HFFc6 (cell line): ENCODE data around the gene PXT1. TPM values are rescaled to one million over a fixed set of nuclear protein-coding genes. Genes with fewer than 3 reads are reported as not detected.

ENCODE experiments used
- DNase-seq: peaks from one replicate; pipeline ENCODE4 v3.0.0-alpha.2; 2018
- H3K27ac Mint-ChIP-seq: 2 replicates; pipeline ENCODE4 v1.8.0; 2020; ENCODE audit warnings: mild to moderate bottlenecking, mixed read lengths
- H3K27me3 Mint-ChIP-seq: 2 replicates; pipeline ENCODE4 v1.8.0; 2021; ENCODE audit warnings: mild to moderate bottlenecking, moderate library complexity, mixed read lengths; ENCODE audit not compliant: insufficient read depth
- H3K36me3 Mint-ChIP-seq: 2 replicates; pipeline ENCODE4 v1.8.0; 2021; ENCODE audit warnings: low read depth, mixed read lengths
- H3K4me1 Mint-ChIP-seq: 2 replicates; pipeline ENCODE4 v1.8.0; 2020; ENCODE audit warnings: low read depth, mixed read lengths
- H3K4me3 Mint-ChIP-seq: 2 replicates; pipeline ENCODE4 v1.8.0; 2020; ENCODE audit warnings: mild to moderate bottlenecking, moderate library complexity, mixed read lengths
- H3K9me3 Mint-ChIP-seq: 2 replicates; pipeline ENCODE4 v1.8.0; 2020; ENCODE audit warnings: mild to moderate bottlenecking, mixed read lengths
- total RNA-seq, 6 experiments: library from RNA; stranded (reverse); fragmentation: NEBNext Ultra II Directional; extraction: Animal tissue kit (Norgen Biotek cat#: 25700); gene quantifications; 2 replicates in 1 of 6; 3 replicates in 5 of 6; pipeline ENCODE4 v1.2.3, GENCODE V29; 2021
- TF ChIP-seq, protein P1 (sequence below): fragments of 200-600 bp; sonication (generic); IDR thresholded peaks from 2 replicates; pipeline ENCODE4 v1.5.0; 2021; ENCODE audit warnings: antibody characterized with exemption, mild to moderate bottlenecking

Gene PXT1
- total RNA-seq, 6 experiments from 2014 or later = 0.09 to 0.12 (median 0.09) TPM; not detected in 3

- Mint-ChIP-seq H3K36me3 (no peaks in the 10 kb centered on the region; the same call in 1 of the 2 replicates), H3K4me3 (peak within 1 kb of the TSS; percentile 94), H3K27ac (peak within 1 kb of the TSS; percentile 52), H3K4me1 (peaks cover 26% of the 10 kb centered on the region), H3K9me3 (no peaks in the 10 kb centered on the region), H3K27me3 (peaks cover 29% of the 10 kb centered on the region)
- no peak for DNase-seq
- TF ChIP-seq, protein P1, sequence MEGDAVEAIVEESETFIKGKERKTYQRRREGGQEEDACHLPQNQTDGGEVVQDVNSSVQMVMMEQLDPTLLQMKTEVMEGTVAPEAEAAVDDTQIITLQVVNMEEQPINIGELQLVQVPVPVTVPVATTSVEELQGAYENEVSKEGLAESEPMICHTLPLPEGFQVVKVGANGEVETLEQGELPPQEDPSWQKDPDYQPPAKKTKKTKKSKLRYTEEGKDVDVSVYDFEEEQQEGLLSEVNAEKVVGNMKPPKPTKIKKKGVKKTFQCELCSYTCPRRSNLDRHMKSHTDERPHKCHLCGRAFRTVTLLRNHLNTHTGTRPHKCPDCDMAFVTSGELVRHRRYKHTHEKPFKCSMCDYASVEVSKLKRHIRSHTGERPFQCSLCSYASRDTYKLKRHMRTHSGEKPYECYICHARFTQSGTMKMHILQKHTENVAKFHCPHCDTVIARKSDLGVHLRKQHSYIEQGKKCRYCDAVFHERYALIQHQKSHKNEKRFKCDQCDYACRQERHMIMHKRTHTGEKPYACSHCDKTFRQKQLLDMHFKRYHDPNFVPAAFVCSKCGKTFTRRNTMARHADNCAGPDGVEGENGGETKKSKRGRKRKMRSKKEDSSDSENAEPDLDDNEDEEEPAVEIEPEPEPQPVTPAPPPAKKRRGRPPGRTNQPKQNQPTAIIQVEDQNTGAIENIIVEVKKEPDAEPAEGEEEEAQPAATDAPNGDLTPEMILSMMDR = no peak
Observed at GRCh38 chr6:36387440-36388303, 55.0 kb downstream of the PXT1 start, which contains the start of gene ETV7. TSS of gene ETV7 (minus strand) at chr6:36387669. CDS start at chr6:36387541, 128 bp downstream.

DNA sequence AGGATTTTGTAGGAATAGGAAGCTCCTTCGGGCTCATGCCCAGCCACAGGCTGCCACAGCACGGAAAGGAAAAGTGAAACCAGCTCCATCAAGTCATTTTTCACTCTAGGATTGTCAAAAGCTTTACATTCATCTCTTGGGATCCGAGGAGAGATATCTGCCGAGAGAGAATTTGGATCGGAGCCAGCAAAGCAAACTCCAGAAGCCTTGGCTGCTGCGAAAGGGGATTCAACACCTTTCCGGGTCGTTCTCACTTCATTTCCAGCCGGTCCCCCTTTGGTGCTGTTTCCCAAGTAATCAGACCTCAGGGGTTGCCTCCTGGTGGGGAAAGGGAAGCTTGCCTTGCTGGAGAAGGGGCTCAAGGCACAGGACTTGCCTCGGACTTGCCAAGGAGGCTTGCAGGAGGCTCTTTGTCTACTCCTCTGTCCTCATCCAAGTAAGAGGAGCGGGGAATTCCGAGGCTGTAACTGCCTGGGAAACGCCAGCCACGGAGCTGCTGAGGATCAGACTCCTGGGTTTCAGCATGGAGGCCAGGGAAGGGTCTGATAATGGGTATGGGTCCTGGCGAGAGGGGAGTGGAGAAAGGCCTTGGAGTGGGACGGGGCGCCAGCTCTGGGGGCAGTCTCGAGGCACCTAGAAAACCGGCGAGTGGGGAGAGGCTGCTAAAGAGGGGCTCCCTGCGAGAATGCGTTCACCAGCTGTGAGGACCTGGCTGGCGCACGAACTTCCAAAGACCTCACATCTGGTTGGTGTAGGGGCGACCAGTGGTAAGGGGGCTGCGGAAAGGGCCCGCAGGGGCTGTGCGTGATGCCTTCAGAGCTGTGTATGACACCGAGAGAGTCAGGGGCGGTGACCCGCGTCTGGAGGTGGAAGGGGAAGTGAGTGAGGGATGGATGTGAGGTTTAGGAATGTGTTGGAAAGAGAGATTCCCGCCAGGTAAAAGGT, 55.9 kb downstream of the PXT1 start:
- no peaks in the 10 kb centered on the region; the same call in 1 of the 2 replicates for H3K36me3 Mint-ChIP-seq
- DNase-seq = peak; percentile 8
- peaks cover 26% of the 10 kb centered on the region for H3K4me1 Mint-ChIP-seq
- H3K9me3 Mint-ChIP-seq = no peaks in the 10 kb centered on the region
- TF ChIP-seq, protein P1 = peak; percentile 16; the same call in 1 of the 2 replicates
- H3K27ac Mint-ChIP-seq = peak overlapping the region; percentile 52
- H3K27me3 Mint-ChIP-seq = peaks cover 28% of the 10 kb centered on the region
- peak overlapping the region; percentile 94 for H3K4me3 Mint-ChIP-seq

DNA sequence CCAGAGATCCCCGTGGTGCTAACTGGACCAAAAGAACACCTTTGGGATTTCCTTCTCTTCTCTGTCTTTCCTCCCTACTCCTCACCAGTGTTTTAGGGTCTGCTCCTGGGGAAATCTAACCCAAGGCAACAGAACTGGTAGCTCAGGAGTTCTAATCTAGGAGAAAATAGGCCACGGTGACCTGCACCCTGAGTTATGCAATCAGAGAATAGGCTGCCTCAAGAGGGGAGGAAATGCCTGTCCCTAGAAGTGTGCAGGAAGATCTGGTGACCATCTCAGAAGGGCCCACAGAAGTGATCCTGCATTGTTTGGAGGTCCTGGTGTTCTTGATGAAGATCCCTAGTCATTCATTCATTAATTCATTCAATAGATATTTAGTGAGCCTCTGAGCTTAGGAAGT, 58.6 kb downstream of the PXT1 start:
- DNase-seq = no peak
- no peak overlapping the region for H3K4me3 Mint-ChIP-seq
- H3K27me3 Mint-ChIP-seq = peaks cover 31% of the 10 kb centered on the region
- H3K9me3 Mint-ChIP-seq = no peaks in the 10 kb centered on the region
- H3K27ac Mint-ChIP-seq = no peak overlapping the region
- H3K36me3 Mint-ChIP-seq = no peaks in the 10 kb centered on the region; the same call in 1 of the 2 replicates
- peaks cover 26% of the 10 kb centered on the region for H3K4me1 Mint-ChIP-seq
- TF ChIP-seq, protein P1 = no peak

GRCh38 chr6:36383606-36384005, 59.0 kb downstream of the PXT1 start:
- no peaks in the 10 kb centered on the region for H3K9me3 Mint-ChIP-seq
- TF ChIP-seq, protein P1 = no peak
- peaks cover 26% of the 10 kb centered on the region for H3K4me1 Mint-ChIP-seq
- H3K27me3 Mint-ChIP-seq = peaks cover 31% of the 10 kb centered on the region
- no peak overlapping the region for H3K27ac Mint-ChIP-seq
- H3K4me3 Mint-ChIP-seq = no peak overlapping the region
- no peak for DNase-seq
- H3K36me3 Mint-ChIP-seq = no peaks in the 10 kb centered on the region; the same call in 1 of the 2 replicates

DNA sequence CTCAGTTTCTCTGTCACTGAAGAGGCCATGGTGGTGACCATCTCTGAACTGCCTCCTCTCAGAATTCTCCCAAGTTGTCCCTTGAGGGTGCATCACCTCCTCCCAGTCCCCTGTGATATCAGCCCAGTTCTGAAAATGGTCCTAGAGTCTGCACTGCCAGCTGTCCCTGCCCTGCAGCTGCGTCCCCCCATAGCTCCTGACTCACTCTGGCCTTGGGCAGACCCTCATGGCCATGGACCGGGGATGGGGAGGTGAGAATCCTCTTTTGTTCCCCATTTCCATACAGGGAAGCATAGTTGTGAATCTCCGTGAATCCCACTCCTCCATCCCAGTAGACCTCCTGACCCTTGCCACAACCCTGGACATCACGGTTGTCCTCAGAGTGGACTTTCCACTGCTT, 59.7 kb downstream of the PXT1 start:
- H3K9me3 Mint-ChIP-seq = no peaks in the 10 kb centered on the region
- no peak overlapping the region for H3K27ac Mint-ChIP-seq
- DNase-seq = no peak
- no peaks in the 10 kb centered on the region; the same call in 1 of the 2 replicates for H3K36me3 Mint-ChIP-seq
- TF ChIP-seq, protein P1 = no peak
- H3K4me3 Mint-ChIP-seq = no peak overlapping the region
- peaks cover 33% of the 10 kb centered on the region for H3K27me3 Mint-ChIP-seq
- peaks cover 21% of the 10 kb centered on the region for H3K4me1 Mint-ChIP-seq
